Sigmoid colon (tissue), 4 donors: Measurements from ENCODE around the gene OCIAD1.

Experiments used
- EP300 ChIP-seq, 4 donors: sonication (generic); formaldehyde crosslinking; IDR thresholded peaks; one replicate each; pipeline ENCODE4 v1.6.1; 2017; ENCODE audit warnings: antibody characterized with exemption in 4 of 4
- POLR2A ChIP-seq, 2 donors: fragments of 450-650 bp; IDR thresholded peaks; one replicate each; pipeline ENCODE4 v1.6.1; 2016; ENCODE audit warnings: antibody characterized with exemption in 2 of 2, mild to moderate bottlenecking in 2 of 2, moderate library complexity in 2 of 2
- POLR2AphosphoS5 ChIP-seq, 4 donors: sonication (generic); formaldehyde crosslinking; IDR thresholded peaks; one replicate each; pipeline ENCODE4 v1.6.1; 2017; ENCODE audit warnings: antibody characterized with exemption in 4 of 4
- TF ChIP-seq, protein P1 (sequence below), 4 experiments: fragments of 450-650 bp in 3 of 4; fragments of 200-600 bp in 1 of 4; IDR thresholded peaks; one replicate each; pipeline ENCODE4 v1.5.1; 2016 to 2019; ENCODE audit warnings: antibody characterized with exemption in 4 of 4, mild to moderate bottlenecking in 3 of 4, moderate library complexity in 2 of 4

DNA sequence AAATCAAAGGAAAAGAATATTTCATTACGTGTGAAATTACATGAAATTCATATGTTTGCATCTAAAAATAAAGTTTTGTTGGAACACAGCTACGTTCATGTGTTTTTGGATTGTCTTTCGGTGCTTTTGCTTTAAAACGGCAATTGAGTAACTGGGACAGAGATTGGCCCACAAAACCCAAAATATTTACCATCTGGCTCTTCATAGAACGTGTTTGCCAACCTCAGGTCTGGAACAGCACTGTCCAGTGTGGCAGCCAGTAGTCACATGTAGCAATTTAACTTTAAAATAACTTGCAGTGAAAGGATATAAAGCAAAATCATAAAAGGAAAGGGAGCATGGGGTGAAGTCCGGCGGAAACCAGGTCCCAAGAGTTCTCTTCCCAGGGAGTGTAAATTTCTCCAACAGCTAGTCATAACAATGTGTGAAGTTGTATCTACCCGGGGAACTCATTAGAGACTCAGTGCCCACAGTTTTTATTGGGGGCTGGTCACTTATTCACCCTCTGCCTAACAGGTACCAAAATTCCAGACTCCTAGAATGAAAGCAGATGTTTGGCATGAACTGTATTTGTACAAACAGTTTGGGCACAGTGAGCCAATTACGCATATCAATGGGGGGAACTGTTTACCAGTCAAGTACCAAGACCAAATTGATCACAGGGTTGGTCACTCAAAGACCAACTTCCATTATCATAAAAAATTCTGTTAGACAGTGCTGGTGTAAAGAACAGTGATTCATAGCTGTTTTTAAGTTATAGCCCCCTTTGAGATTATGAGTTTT is 10.3 kb downstream of the OCIAD1 start:
- TF ChIP-seq, protein P1, sequence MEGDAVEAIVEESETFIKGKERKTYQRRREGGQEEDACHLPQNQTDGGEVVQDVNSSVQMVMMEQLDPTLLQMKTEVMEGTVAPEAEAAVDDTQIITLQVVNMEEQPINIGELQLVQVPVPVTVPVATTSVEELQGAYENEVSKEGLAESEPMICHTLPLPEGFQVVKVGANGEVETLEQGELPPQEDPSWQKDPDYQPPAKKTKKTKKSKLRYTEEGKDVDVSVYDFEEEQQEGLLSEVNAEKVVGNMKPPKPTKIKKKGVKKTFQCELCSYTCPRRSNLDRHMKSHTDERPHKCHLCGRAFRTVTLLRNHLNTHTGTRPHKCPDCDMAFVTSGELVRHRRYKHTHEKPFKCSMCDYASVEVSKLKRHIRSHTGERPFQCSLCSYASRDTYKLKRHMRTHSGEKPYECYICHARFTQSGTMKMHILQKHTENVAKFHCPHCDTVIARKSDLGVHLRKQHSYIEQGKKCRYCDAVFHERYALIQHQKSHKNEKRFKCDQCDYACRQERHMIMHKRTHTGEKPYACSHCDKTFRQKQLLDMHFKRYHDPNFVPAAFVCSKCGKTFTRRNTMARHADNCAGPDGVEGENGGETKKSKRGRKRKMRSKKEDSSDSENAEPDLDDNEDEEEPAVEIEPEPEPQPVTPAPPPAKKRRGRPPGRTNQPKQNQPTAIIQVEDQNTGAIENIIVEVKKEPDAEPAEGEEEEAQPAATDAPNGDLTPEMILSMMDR (IDR thresholded peaks at IDR 0.05): no peak
- TF ChIP-seq POLR2A (IDR thresholded peaks at IDR 0.05): no peak
- no peak for TF ChIP-seq EP300 (IDR thresholded peaks at IDR 0.05)
- no peak for TF ChIP-seq POLR2AphosphoS5 (IDR thresholded peaks at IDR 0.05)
